DMS153 treated with DMSO at 0.1 percent for 48 hours (cell line): Measurements from ENCODE around the gene GALNT12.

ENCODE experiments used
- DNase-seq: peaks from one replicate; lab custom pipeline; 2025; ENCODE audit not compliant: unreplicated experiment; lab: John Stamatoyannopoulos, UW

Gene GALNT12

DNA sequence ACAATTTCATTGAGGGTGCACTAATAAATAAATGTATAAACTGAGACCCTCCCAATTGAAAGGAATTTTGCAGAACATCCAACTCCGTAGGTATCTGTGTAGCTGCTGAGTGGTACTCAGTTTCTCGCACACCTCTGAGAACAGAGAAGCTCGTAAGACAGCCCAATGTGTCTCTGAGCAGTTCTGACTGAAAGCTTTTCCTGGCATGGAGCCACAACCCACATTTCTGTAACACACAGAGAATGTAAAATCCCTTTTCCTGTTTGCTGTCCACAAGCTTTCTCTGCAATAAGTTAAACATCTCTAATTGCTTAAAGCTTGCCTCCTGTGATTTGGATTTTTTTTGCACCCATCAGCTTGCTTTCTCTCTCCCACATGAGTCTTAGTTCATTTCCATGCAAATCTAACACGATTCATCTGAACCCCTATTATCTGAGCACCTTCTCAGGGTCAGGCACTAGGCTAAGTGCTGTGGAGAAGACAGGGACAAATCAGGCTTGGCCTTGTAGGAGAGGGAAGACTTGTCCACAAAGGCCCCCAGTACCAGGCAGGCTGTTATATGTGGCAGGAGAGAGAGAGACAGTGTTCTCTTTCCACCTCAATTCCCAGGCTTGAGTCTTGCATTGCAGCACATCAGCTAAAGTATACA, 92.1 kb downstream of the GALNT12 start:
- no peak for DNase-seq
